HEK293T (cell line): ENCODE measurements around the gene ANXA9.

Experiments used
- CTCF ChIA-PET: fragments of 350-600 bp; formaldehyde crosslinking; extraction: SDS; loops from one replicate; lab custom pipeline; 2021; ENCODE audit warnings: antibody characterized with exemption, inconsistent platforms; lab: Yijun Ruan, JAX
- POLR2A ChIA-PET: fragments of 350-600 bp; formaldehyde crosslinking; extraction: SDS; loops from one replicate; lab custom pipeline; 2020; ENCODE audit warnings: antibody characterized with exemption, inconsistent platforms; lab: Yijun Ruan, JAX
- DNase-seq: peaks from one replicate; pipeline ENCODE4 v3.0.0; 2012; ENCODE audit warnings: mixed read lengths; ENCODE audit errors: extremely low spot score
- ARNT ChIP-seq: fragments of 450-650 bp; IDR thresholded peaks from 2 replicates; pipeline ENCODE4 v1.6.1; 2017; ENCODE audit warnings: mild to moderate bottlenecking
- BHLHE40 ChIP-seq: fragments of 450-650 bp; IDR thresholded peaks from 2 replicates; pipeline ENCODE4 v1.6.1; 2016; ENCODE audit warnings: mild to moderate bottlenecking, moderate library complexity, borderline replicate concordance
- CTBP1 ChIP-seq: fragments of 450-650 bp; IDR thresholded peaks from 2 replicates; pipeline ENCODE4 v1.6.1; 2016; ENCODE audit warnings: borderline replicate concordance
- ELF4 ChIP-seq: fragments of 450-650 bp; IDR thresholded peaks from 2 replicates; pipeline ENCODE4 v1.6.1; 2017; ENCODE audit warnings: antibody characterized with exemption
- FOXA1 ChIP-seq: fragments of 450-650 bp; IDR thresholded peaks from 2 replicates; pipeline ENCODE4 v1.6.1; 2016; ENCODE audit warnings: mild to moderate bottlenecking
- FOXK2 ChIP-seq: fragments of 450-650 bp; IDR thresholded peaks from 2 replicates; pipeline ENCODE4 v1.6.1; 2016; ENCODE audit warnings: mild to moderate bottlenecking
- FOXM1 ChIP-seq: fragments of 450-650 bp; IDR thresholded peaks from 2 replicates; pipeline ENCODE4 v1.6.1; 2017; ENCODE audit warnings: mild to moderate bottlenecking, borderline replicate concordance
- HDGF ChIP-seq: fragments of 450-650 bp; IDR thresholded peaks from 2 replicates; pipeline ENCODE4 v1.6.1; 2017; ENCODE audit warnings: antibody characterized with exemption, borderline replicate concordance
- L3MBTL2 ChIP-seq: fragments of 450-650 bp; conservative IDR thresholded peaks from 2 replicates; pipeline ENCODE4 v1.6.1; 2016; ENCODE audit warnings: mild to moderate bottlenecking
- LEF1 ChIP-seq: fragments of 450-650 bp; IDR thresholded peaks from 2 replicates; pipeline ENCODE4 v1.6.1; 2017; ENCODE audit warnings: mild to moderate bottlenecking, borderline replicate concordance
- NFRKB ChIP-seq: fragments of 450-650 bp; IDR thresholded peaks from 2 replicates; pipeline ENCODE4 v1.6.1; 2016; ENCODE audit warnings: mild to moderate bottlenecking, moderate library complexity
- SP1 ChIP-seq: fragments of 450-650 bp; IDR thresholded peaks from 2 replicates; pipeline ENCODE4 v1.6.1; 2017
- SUZ12 ChIP-seq: fragments of 450-650 bp; IDR thresholded peaks from 2 replicates; pipeline ENCODE4 v1.6.1; 2016; ENCODE audit warnings: mild to moderate bottlenecking
- TARDBP ChIP-seq: fragments of 450-650 bp; IDR thresholded peaks from 2 replicates; pipeline ENCODE4 v1.6.1; 2016
- ZNF384 ChIP-seq: fragments of 450-650 bp; IDR thresholded peaks from 2 replicates; pipeline ENCODE4 v1.6.1; 2016
- TF ChIP-seq, protein P1 (sequence below): fragments of 450-650 bp; IDR thresholded peaks from 2 replicates; pipeline ENCODE4 v1.6.1; 2016

Gene ANXA9

DNA sequence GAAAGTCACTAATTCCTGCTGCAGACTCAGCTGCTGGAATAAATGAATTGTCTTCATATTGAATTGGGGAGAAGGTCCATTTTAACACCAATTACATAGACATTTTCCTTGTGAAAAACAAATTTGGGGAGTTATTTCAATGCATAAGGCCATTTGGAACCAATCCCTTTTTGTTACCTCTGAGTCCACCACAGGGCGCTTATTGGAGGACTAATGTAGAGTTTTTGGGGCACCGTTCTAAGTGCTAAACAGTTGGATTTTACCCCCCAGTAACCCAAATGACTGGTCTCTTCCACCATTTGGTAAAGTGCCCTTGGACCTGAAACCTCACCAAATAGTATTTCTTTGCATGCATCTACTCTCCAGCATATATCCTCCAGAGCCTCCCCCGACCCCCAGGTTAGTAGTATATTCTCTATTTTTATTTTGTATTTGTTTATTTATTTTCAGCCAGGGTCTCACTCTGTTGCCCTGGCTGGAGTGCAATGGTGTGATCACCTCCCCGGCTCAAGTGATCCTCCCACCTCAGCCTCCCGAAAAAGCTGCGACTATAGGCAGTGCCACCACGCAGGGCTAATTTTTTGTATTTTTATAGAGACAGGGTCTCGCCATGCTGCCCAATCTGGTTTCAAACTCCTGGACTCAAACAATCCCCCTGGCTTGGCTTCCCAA is 27.7 kb downstream of the ANXA9 start:
- TF ChIP-seq FOXA1 (no peak), L3MBTL2 (no peak), HDGF (no peak), SUZ12 (no peak), BHLHE40 (no peak), ARNT (no peak), ELF4 (no peak), SP1 (no peak), TARDBP (no peak), FOXM1 (no peak), NFRKB (no peak), ZNF384 (no peak), LEF1 (no peak), CTBP1 (no peak)
- TF ChIP-seq, protein P1, sequence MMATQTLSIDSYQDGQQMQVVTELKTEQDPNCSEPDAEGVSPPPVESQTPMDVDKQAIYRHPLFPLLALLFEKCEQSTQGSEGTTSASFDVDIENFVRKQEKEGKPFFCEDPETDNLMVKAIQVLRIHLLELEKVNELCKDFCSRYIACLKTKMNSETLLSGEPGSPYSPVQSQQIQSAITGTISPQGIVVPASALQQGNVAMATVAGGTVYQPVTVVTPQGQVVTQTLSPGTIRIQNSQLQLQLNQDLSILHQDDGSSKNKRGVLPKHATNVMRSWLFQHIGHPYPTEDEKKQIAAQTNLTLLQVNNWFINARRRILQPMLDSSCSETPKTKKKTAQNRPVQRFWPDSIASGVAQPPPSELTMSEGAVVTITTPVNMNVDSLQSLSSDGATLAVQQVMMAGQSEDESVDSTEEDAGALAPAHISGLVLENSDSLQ: no peak
- no peak for DNase-seq
- ChIA-PET CTCF (interaction anchor here (0.7 to 1.4 kb wide), 4 partner anchors 14 to 63 kb away, joined by 3 to 4 read pairs (median 3); no protein-coding TSS in a partner anchor), POLR2A (no interaction called here)

DNA sequence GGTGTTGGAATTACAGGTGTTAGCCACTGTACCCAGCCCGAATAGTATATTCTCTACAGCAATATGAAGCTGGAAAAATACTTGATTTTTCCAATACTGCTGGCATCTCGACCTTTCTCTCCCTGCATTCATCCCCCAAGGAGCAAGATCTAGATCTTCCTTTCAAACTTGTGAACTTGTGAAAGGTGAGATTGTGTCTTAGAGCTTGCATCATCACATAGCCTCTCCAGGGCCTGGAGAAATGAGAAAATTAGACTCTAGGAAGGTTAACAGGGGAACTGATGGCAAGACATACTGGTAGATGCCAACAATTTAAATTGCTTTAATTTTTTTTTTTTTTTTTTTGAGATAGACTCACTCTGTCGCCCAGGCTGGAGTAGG is 28.2 kb downstream of the ANXA9 start:
- TF ChIP-seq, protein P1: no peak
- no peak for TF ChIP-seq ZNF384
- no peak for TF ChIP-seq CTBP1
- no peak for TF ChIP-seq ELF4
- TF ChIP-seq LEF1: no peak
- TF ChIP-seq NFRKB: no peak
- no peak for TF ChIP-seq SP1
- no peak for DNase-seq
- POLR2A ChIA-PET: no interaction called here
- CTCF ChIA-PET: interaction anchor here (0.7 to 0.8 kb wide), 2 partner anchors 14 kb away, joined by 3 read pairs; no protein-coding TSS in a partner anchor

DNA sequence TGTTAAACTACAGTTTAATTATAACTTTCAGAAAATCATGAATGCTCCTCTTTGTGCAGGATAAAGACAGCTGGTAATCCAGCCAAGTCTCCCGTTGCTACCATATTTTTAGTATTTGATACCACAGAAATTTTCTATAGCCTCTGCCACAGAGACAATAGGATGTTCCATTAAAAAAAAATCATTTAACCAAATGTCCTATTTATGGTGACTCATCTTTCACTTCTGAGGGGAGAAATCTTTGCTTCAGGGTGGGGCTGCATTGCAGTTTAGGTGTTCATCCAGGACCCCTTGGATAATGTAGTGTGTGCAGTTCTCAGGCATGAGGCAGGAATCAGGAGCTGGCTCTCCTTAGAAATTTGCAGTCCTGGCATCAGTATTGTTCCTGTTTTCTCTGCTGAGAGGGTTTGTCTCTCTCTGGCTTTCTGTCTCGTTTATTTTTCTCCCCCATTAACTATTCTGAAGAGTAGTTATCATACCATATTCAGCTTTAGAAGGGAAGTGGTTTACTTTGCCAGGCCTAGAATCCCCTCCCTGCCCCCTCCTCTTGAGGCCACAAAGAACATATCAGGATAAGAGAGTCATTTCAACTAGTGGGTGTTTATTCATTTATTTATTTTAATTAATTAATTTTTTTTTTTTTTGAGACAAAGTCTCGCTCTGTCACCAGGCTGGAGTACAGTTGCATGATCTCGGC is 29.2 kb downstream of the ANXA9 start:
- CTCF ChIA-PET: no interaction called here
- no peak for DNase-seq
- POLR2A ChIA-PET: no interaction called here
- TF ChIP-seq SP1 (no peak), TARDBP (no peak), SUZ12 (no peak), ELF4 (no peak), CTBP1 (no peak), FOXA1 (no peak), LEF1 (no peak), ARNT (no peak), FOXM1 (no peak), FOXK2 (no peak), L3MBTL2 (no peak), HDGF (no peak)
- TF ChIP-seq, protein P1: no peak

DNA sequence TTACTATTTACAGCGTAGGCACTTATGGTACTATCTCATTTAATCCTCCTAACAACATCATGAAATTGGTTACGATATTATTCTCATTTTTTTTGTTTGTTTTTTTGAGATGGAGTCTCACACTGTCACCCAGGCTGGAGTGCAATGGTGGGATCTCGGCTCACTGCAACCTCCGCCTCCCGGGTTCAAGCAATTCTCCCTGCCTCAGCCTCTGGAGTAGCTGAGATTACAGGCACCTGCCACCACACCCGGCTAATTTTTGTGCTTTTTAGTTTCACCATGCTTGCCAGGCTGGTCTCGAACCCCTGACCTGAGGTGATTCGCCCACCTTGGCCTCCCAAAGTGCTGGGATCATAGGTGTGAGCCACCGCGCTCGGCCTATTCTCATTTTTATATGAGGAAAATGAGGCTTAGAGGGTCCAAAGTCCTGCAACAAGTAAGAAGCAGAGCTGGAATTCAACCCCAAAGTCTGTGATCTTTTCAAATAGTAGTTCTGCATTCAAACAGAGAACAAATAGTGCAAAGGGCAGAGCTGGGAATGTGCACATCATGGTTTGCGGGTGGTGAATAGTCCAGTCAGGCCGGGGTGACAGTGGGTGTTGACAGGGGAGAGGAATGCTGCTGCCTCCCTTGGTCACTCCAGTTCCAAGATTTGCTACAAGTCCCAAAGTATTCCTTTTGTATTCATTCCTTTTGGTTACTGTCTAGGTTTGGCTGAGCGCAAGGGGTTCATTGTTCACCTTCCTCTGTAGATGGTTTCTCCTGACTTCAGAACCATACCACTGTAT is 30.8 kb downstream of the ANXA9 start:
- TF ChIP-seq ZNF384 (no peak), CTBP1 (no peak), BHLHE40 (no peak), FOXA1 (no peak), NFRKB (no peak), SUZ12 (no peak)
- TF ChIP-seq, protein P1: no peak
- no peak for DNase-seq
- ChIA-PET POLR2A (no interaction called here), CTCF (no interaction called here)

DNA sequence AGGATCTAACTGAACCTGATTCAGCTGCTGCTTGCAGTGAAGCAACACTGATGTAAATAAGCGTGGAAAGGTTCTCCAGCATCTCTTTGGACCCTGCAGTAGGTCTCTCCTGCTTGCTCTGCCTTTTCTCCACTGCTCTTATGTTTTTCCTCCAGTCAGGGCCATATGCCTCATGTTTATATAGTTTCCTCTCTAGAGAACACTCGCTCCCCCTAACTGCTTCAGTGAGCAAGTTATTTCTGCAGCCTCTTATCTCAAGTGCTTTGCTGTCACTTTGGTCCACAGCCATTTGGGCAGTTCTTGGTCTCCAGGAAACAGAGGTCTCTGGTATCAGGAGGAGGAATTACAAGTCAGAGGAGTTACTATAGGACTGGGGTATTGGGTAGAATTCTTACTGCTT is 31.4 kb downstream of the ANXA9 start:
- ChIA-PET POLR2A (no interaction called here), CTCF (no interaction called here)
- DNase-seq: no peak

More for the DNA sequence above, 31.4 kb downstream of the ANXA9 start:
- TF ChIP-seq BHLHE40: no peak
- TF ChIP-seq FOXM1: no peak
- TF ChIP-seq TARDBP: no peak
- no peak for TF ChIP-seq ARNT
- TF ChIP-seq CTBP1: no peak
- TF ChIP-seq ELF4: no peak
